HG03039 (cell line): Measurements from ENCODE around the gene RAB18.
"Not testable (repeated sequence)": the region's sequence is repeated elsewhere in the genome, so short reads cannot be mapped to it uniquely, and the experiment has no call there.

Source experiments
- ATAC-seq: cut with Tn5 transposase; IDR thresholded peaks from one replicate; pipeline ENCODE4 v1.9.1; 2021; ENCODE audit warnings: mild to moderate bottlenecking, moderate library complexity; ENCODE audit not compliant: unreplicated experiment

RAB18 gene

GRCh38 chr10:27504007-27504807, at the start of gene RAB18:
TSS of gene RAB18 (plus strand) at chr10:27504304. CDS start at chr10:27504370, 66 bp downstream.
- peak; percentile 98 for ATAC-seq

- no peak for ATAC-seq
These were observed 49.3 kb upstream of the RAB18 start for GRCh38 chr10:27454837-27455236.

GRCh38 chr10:27457261-27457945, 46.7 kb upstream of the RAB18 start:
- no peak for ATAC-seq

- ATAC-seq, result no peak
These were observed 46.1 kb upstream of the RAB18 start for GRCh38 chr10:27457966-27458365.

GRCh38 chr10:27461312-27461711, 42.8 kb upstream of the RAB18 start:
- no peak for ATAC-seq

- ATAC-seq, result no peak
These were observed 40.1 kb upstream of the RAB18 start for GRCh38 chr10:27463961-27464360.

- no peak for ATAC-seq
These were observed 39.1 kb upstream of the RAB18 start for GRCh38 chr10:27464993-27465392.

GRCh38 chr10:27465596-27465995, 38.5 kb upstream of the RAB18 start:
- not testable (repeated sequence) for ATAC-seq

- ATAC-seq, result no peak
These were observed 33.2 kb upstream of the RAB18 start for GRCh38 chr10:27470885-27471284.

- ATAC-seq, result no peak
These were observed 29.4 kb upstream of the RAB18 start for GRCh38 chr10:27474741-27475140.

GRCh38 chr10:27479016-27479415, 25.1 kb upstream of the RAB18 start:
- no peak for ATAC-seq

- ATAC-seq, result no peak
These were observed 22.6 kb upstream of the RAB18 start for GRCh38 chr10:27481486-27481885.

GRCh38 chr10:27482984-27483956, 20.8 kb upstream of the RAB18 start:
- ATAC-seq, result no peak

- no peak for ATAC-seq
These were observed 18.7 kb upstream of the RAB18 start for GRCh38 chr10:27485368-27485767.

- ATAC-seq, result no peak
These were observed 18.1 kb upstream of the RAB18 start for GRCh38 chr10:27485986-27486385.

- no peak for ATAC-seq
These were observed 13.3 kb upstream of the RAB18 start for GRCh38 chr10:27490807-27491206.

- no peak for ATAC-seq
These were observed 9.8 kb upstream of the RAB18 start for GRCh38 chr10:27494116-27494805.

- ATAC-seq, result no peak
These were observed 8.0 kb upstream of the RAB18 start for GRCh38 chr10:27496137-27496536.

- no peak for ATAC-seq
These were observed 4.0 kb upstream of the RAB18 start for GRCh38 chr10:27500096-27500495.

- no peak for ATAC-seq
These were observed 3.2 kb upstream of the RAB18 start for GRCh38 chr10:27500886-27501285.
